DND-41 (cell line): Measurements from ENCODE around the gene IL3RA.

Experiments
- CTCF ChIP-seq: IDR thresholded peaks from 2 replicates; pipeline ENCODE4 v1.5.1; 2012; ENCODE audit warnings: borderline replicate concordance, low read length, moderate library complexity, mild to moderate bottlenecking; ENCODE audit not compliant: poor library complexity, severe bottlenecking; ENCODE audit errors: extremely low read depth
- EZH2 ChIP-seq: IDR thresholded peaks from 3 replicates; pipeline ENCODE4 v1.6.1; 2012; ENCODE audit warnings: borderline replicate concordance, low read depth, mild to moderate bottlenecking, moderate library complexity, low read length, inconsistent platforms; ENCODE audit not compliant: severe bottlenecking

GRCh38 chrX:1417921-1418771 is 81.6 kb downstream of the IL3RA start:
- TF ChIP-seq CTCF = no peak
- no peak for TF ChIP-seq EZH2
